RPMI7951 (cell line): ENCODE measurements around the gene IQSEC1. TPM values are rescaled to one million over a fixed set of nuclear protein-coding genes. Genes with fewer than 3 reads are reported as not detected.
A peak's percentile ranks its signal among the peaks of the same experiment; 100 is the strongest.
"Not testable (repeated sequence)": the region's sequence is repeated elsewhere in the genome, so short reads cannot be mapped to it uniquely, and the experiment has no call there.

ENCODE experiments used
- DNase-seq: peaks from one replicate; pipeline ENCODE4 v3.0.0-alpha.2; 2012; ENCODE audit warnings: low read depth
- total RNA-seq: library from RNA; depleted of rRNA; stranded (reverse); fragments of >200 nt; shearing (Covaris generic); gene quantifications from 2 replicates; pipeline ENCODE4 v1.2.3, GENCODE V29; 2014

Gene IQSEC1
- total RNA-seq, 1 experiment from 2014 or later = 8.1 TPM

DNA sequence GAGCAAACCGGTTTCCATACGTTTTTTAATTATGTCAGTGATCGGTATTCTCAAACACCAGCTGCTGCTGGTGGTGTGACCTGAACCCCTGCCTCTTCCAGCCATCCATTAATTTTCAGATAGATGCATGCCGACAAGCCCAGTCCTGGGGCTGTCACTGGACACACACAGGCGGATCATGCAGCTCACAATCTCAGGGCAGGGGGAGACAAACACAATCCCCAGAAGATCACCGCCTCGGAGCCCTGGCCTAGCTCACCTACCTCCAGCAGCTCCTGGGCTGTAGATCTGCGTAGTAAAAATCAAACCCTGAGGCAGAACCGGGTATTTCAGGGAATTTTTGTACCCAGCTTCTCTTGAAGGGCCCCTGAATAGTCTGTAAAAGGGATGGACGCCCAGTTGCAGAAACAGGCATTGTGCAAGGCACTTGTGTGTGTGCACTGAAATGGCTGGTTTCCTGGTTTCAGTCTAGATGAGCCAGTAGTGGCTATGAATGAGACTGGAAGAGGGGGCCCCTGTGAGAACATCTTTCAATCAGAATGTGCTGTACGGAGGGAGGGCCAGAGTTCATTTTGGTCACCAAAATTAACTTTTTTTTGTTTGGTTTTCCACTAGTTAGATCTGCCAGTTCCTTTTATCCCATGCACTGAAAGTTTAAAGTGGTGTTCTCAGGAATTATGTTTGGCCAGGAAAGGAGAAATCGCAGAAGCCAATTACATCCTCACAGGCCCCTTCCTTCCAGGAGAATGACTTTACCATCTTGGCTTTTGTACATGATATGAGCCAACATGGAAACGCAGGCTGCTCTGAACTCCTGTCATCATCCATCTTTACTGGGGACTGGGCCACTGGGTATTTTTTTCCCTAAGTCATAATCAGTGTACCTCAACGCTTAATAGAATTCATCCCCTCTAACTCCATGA, 176.9 kb downstream of the IQSEC1 start:
- no peak for DNase-seq

DNA sequence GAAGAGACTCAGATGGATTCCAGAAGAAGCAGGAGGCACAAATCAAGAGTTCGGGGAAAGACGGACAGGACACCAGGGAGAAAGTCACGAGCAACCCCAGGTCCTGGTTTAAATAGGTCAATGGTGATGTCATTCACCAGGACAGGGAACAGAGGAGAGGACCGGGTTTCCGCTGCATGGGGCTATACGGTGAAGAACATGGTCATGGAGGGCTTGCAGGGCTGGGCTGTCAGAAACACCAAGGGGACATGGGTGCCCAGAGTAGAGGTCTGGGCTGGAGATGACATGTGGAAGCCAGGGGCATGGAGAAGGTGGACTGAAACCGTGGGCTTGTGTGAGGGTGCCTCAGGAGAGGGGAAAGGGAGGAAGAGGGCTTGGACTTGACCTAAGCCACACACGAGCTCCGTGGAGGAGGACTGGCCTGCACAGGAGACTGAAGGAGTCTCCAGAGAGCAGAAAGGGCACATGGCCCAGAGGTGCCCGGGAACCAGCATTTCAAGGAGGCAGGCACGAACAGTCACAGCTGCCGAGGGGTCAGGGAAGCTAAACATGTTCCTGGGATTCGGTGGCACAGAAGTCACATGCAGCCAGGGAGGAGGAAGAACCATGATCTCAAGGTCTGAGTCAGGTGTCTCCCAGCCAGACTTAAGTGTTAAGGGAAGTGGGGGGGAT, 177.7 kb downstream of the IQSEC1 start:
- no peak for DNase-seq

DNA sequence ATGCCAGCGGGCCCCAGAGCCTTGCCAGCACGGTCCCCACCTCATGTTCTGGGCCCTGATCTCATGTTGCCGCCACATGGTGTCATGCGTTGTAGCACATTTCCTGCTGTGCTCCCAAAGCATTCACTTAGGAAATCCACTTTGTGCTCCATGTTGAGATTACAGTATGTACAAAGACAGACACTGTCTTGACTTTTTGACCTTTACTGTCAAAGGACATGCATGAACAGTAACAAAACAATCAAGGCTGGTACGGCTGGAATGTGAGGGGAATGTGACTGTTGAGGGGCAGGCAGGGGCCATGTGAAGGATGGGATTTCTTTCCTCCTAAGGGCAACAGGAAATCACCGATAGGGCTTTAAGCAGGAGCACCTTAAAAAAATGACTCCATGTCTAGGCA, 178.6 kb downstream of the IQSEC1 start:
- DNase-seq = no peak

DNA sequence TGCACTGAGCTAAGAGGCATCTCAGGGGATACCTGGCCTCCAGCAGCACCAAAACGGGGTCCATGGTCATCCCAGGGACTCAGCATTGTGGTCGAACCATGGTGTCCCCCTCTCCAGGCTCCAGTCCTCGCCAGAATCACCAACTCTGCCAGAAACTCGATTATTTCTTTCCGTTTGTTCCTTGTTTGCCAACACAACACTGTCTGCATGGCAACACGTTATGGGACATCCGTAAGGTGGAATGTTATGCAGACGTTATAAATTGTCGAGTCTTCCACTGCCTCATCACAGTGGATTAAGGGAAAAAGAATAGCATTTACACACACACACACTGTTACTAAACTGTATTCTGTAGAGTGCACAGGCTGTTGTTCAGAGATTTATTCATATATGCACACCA, 179.4 kb downstream of the IQSEC1 start:
- no peak for DNase-seq

DNA sequence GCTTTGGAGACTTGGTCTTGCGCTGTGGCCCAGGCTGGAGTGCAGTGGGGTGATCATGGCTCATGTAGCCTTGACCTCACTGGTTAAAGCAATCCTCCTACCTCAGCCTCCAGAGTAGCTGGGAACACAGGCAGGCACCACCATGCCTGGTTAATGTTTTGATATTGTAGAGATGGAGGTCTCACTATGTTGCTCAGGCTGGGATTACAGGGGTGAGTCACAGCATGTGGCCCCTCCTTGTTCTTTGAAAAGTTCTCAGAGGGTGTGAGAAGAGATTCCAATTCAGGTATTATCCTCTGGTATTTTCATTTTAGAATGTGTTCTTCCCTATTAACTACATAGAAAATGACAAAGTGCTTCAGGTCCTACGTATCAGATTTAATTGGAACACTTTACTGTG, 180.0 kb downstream of the IQSEC1 start:
- DNase-seq = no peak

DNA sequence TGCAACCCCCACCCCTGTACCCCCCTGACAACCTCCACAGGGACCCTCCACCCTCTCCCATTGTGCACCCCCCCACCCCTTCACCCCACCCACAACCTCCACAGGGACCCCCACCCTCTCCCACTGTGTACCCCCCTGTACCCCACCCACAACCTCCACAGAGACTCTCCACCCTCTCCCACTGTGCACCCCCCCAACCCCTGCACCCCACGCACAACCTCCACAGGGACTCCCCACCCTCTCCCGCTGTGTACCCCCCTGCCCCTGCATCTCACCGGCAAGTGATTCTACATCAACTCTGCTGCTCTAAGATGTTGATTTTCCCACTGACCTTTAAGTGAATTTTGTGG, 180.4 kb downstream of the IQSEC1 start:
- DNase-seq = no peak

DNA sequence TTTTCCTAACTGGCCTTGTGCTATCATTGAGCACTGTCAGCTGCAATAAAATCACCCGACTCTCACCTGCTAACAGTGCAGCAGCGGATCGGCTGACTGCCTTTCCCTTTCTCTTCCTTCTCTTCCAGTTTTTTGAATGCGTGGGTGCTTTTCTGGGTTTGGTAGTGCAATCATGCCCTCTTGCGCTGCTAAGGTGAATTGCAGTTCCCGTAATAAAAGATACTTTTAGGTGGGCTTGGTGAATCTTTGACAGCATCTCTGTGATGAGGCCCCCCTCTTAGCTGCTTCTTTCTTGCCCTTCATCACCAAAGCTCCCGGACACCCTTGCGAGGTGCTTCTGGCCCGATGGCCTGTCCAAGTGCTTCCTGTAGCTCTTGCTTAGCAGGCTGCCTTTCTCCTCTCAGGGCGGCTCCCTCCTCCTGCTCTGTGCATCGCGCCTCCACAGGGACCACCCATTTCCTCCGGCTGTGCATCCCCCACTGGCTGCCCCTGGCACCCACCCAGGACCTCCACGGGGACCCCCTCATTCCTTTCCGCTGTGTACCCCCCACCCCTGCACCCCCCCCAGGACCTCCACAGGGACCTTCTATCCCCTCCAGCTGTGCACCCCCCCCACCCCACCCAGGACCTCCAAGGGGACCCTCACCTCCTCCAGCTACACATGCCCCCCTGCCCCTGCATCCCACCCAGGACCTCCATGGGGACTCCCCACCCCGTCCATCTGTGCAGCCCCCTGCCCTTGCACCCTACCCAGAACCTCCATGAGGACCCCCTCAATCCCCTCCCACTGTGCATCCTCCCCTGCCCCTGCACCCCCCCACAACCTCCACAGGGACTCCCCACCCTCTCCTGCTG, 181.0 kb downstream of the IQSEC1 start:
- peak; percentile 67 for DNase-seq

DNA sequence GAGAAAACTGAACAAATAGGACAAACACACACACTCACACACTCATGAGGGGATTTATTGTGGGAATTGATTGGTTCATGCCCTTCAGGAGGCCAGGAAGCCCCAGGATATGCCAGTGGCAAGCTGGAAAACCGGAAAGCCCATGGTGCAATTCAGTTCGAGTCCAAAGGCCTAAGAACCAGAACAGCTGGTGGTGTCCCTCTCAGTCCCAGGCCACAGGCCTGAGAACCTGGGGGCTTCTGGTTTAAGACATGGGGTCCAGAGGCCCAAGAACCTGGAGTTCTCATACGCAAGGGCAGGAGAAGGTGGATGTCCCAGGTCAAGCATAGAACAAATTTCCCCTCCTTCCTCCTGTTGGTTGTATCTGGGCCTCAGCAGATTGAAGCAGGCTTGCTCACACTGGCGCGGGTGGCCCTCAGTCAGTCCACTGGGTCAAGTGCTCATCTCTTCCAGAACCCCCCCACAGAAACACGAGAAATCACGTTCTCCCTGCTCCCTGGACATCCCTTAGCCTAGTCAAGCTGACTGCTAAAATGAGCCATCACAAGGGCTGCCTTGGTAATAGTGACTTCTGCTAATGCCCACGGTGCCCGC, 181.7 kb downstream of the IQSEC1 start:
- no peak for DNase-seq

DNA sequence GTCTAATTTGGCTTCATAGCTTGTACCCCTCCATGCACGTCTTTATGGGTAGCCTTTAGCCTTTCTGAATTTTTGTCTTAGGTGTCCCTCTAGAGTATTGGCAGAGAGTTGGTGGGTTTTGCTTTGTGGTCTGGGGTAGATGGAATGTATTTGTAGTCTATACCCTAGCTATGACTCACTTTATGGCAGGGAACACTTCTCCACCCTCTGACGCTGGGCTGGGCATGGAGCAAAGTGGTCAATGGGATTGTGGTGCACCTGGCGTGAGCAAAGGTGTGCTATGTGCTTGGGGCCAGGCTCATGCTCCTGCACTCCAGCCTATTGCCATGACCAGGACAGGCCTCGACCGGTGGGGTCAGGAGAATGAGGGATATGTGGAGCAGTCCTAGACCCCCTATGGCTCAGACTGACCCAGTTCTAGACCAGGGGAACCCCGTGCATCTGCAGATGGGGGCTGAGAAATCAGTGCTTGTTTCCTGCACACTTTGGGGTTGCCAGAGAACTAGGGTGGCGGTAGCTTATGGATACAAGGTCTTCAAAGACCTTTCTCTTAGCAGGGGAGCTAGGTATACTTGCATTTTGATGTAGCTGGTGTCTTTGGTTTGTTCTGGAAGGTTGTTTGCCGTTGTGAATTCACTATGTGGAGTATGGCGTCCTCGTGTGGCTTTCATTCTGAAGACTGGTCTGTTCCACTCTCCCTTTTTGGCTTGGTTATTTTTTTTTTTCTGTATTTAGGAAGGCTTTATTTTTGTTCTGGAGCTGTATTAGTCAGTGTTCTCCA, 182.4 kb downstream of the IQSEC1 start:
- no peak for DNase-seq

DNA sequence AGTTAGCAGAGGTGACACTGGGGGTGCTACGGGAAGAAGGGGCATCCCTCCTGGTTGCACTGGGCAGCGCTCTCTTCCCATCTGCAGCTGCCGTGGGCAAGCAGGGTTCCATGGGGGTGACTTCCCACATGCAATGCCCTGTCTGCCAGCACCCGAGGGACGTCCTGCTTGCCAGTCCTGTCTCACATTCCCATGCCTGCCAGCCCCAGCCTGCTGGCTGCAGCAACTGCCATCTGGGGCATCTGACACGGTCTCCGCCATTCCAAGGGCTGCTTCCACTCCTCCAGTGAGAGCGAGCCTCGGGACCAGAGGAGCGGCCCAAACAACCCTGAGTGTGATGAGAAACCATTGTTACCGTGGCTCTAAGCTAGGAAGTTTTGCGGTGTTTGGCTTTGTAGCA, 186.5 kb downstream of the IQSEC1 start:
- no peak for DNase-seq

DNA sequence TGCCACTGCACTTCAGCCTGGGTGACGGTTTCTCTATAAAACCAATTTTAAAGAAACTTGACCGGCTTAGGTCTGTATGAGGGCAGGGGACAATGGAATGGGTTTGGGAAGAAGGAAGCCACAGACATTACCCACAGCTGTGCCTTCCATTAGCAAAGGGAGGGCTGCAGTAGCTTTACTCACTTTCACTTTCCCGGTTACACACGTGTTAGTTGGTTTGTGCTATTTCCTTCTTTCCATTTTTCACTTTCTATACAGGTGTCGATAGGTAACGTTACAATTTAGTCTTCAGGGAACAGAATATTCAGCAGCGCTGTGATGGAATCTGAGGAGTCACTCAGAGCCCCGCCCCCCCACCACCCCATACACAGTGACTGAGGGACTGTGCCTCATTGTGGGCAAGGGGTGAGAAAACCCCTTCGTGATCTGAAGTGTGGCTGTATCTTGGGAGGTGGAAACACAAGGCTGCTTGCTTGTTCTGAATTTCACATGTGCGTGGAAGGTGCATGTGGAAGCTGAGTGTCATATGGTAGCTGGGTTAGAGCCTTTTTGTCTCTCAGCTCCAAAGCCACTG, 187.0 kb downstream of the IQSEC1 start:
- DNase-seq = no peak

DNA sequence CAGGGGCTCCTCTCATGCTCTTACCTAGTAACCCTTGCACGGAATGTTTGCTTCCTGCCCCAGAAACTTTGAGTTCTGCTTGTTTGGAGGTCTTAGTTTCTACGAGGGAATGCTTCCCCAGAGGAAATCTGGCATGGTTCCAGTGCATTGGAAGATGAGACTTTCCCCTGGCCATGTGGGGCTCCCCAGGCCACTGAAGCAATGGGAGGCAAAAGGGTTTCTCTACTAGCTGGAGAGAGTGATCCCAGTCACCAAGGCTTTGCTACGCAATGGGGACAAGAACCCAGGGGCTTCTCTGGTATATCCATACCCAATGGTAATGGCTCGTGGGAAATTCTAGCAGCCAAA, 187.7 kb downstream of the IQSEC1 start:
- no peak for DNase-seq

DNA sequence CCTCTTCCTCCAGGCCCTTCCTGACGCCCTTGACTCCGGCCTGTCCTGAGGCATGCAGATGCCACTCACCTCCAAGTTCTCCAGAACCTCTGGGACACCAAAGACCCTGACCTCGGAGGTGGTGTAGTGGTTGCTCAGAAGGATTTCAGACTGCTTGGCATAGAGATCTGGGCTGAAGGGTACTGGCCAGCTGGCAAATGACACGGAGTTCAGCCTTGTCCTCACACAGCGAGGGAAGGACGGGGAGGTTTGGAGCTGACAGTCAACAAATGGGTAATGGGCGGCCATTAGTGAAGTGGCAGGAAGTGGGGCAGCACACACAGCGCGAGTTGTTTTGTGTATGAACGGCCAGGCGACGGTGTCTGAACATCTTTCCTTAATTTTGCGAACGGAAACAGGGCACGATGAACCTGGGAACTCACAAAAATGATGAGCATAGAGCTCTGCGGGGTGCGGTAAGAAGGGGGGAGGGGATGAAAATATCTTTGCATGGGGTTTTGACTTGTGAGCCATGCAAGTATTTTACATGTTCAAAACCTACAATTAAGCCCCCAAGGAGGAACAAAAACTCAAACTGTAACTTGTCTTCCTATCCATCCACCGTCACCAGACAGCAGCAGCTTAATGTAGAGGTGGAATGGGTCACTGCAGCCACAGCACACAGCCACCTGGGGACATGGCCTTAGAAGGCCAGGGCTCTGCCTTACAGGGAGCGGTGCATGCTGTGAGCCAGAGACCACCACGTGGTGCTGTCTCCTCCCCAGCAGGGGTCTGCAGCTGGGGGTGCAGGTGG, 188.2 kb downstream of the IQSEC1 start:
- no peak for DNase-seq

DNA sequence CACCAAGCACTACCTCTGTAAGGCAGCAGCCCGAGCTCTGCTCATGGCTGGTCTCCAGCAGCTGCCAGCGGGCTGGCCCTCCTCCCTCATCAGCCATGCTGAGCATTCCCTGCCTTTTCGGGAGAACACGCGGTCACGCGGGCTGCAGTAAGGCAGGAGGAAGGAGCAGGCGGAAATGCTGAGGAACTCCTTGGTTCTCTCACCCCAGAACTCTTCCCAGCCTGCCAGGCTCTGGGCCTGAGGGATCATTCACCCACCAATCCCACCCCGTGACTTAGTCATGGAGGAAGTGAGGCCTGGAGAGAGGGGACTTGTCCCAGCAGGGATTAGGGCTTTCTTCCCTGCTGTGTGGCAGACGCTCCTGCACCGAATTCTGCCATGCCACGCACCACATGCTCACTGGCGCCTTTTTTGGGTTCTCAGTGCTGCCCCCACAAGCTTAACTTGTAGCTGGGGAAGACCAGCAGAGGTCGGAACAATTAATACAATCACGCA, 189.0 kb downstream of the IQSEC1 start:
- DNase-seq = peak; percentile 27

DNA sequence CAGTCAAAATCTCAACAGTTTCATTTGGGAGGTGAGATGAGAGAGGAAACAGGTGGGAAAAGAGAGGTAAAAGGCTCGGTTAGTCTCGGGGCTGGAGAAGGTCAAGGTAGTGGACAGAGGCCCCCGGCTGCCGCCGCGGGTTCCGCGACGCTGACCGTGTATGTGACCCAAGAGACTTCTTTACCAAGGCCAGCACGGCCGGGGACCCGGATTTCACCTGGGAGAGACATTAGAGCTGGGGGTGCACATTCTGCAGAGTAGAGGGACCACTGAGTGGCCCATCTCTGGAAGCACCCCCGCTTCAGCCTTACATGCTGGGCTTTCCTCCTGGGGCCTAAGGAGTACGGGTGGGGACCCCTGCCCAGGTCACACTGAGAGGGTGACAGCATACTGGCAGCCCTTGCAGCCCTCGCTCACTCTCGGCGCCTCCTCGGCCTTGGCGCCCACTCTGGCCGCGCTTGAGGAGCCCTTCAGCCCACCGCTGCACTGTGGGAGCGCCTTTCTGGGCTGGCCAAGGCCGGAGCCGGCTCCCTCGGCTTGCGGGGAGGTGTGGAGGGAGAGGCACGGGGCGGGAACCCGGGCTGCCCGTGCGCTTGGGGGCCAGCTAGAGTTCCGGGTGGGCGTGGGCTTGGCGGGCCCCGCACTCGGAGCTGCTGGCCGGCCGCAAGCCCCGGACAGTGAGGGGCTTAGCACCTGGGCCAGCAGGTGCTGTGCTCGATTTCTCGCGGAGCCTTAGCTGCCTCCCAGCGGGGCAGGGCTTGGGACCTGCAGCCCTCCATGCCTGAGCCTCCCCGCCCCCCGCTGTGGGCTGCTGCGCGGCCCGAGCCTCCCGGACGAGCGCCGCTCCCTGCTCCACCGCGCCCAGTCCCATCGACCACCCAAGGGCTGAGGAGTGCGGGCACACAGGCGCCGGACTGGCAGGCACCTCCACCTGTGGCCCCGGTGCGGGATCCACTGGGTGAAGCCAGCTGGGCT, 190.6 kb downstream of the IQSEC1 start:
- DNase-seq = no peak

DNA sequence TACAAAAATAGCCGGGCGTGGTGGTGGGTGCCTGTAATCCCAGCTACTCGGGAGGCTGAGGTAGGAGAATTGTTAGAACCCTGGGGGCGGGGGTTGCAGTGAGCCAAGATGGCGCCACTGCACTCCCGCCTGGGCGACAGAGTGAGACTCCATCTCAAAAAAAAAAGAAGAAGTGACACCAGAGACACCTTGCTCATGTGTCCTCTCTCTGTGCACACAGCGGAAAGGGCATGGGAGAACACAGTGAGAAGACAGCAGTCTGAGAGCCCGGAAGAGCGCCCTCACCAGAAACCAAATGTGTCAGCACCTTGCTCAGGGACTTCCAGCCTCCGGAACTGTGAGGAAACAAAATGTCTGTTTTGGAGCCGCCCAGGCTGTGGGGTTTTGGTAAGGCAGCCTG, 191.4 kb downstream of the IQSEC1 start:
- DNase-seq = not testable (repeated sequence)

DNA sequence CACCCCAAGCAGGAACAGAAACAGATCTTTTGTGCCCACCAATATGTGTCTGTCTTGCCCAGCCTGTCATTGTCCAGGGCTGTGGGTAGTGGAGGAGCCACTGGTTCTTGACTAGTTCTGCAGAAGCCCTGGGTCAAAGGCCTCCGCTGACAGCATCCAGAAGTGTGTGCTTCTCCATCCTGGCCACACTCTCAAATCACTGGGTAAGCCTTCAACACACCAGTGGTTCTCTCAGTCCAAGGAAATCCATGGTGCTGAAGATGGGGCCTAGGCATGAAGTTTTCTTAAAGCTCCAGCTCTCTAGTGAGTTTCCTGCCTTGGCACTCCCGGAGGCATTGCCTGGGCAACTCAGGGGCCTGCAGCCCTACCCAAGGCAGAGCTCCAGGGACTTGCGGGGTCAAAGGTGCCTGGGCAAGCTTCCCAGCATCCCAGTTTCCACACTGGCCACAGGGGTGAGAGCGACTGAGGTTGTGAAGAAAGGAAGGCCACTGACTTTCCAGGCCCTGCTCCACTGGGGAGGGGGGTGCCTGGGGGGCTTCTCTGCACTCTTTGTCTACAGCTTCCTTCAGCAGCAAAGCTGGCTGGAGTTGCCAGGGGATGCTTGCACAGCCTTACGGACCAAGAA, 193.9 kb downstream of the IQSEC1 start:
- DNase-seq = no peak

DNA sequence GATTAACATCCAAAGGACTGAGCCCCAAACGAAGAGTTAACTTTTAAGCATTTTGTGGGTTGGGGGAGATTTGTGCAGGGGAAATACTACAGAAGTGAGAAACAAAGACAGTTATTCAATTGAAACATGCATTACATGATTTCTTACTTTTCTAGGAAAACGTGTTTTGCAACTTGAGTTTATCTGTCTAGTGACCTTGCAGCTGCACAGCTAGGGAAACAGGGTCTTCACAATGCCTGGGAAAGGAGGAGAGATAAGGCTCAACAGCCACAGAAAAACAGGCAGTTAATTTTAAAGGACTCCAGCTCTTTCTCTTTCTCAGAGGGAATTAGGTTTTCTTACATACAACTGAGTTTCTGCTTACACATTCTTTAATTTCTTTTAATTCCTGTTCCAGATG, 194.5 kb downstream of the IQSEC1 start:
- DNase-seq = not testable (repeated sequence)
